PC-3 (cell line): Measurements from ENCODE around the gene CLMN. TPM values are rescaled to one million over a fixed set of nuclear protein-coding genes. Genes with fewer than 3 reads are reported as not detected.

Experiments
- ATAC-seq: fragments of 200-7000 bp; cut with Tn5 transposase; 2 replicates; pipeline ENCODE4 v1.9.1; 2020; ENCODE audit warnings: mild to moderate bottlenecking, moderate library complexity
- BruUV-seq: library from RNA; stranded (reverse); fragments of 400-500 nt; replicated peaks from 2 replicates; lab custom pipeline; 2021; lab: Mats Ljungman, UMichigan
- CTCF ChIA-PET: fragments of 300-600 bp; sonication (Branson Sonifier 250); formaldehyde crosslinking; loops from one replicate; lab custom pipeline; 2022; ENCODE audit warnings: antibody characterized with exemption; lab: Charles Lee
- POLR2A ChIA-PET: fragments of 300-600 bp; sonication (Branson Sonifier 250); formaldehyde crosslinking; loops from one replicate; lab custom pipeline; 2022; ENCODE audit warnings: antibody characterized with exemption; ENCODE audit not compliant: unreplicated experiment; lab: Charles Lee
- DNase-seq: peaks from one replicate; pipeline ENCODE4 v3.0.0-alpha.2; 2015
- H2AFZ ChIP-seq: fragments of 300-600 bp; sonication (generic); 2 replicates; pipeline ENCODE4 v1.6.0; 2016; ENCODE audit warnings: antibody characterized with exemption, low read length
- H3F3A ChIP-seq: fragments of 300-600 bp; sonication (generic); one replicate; pipeline ENCODE4 v1.6.0; 2017; ENCODE audit warnings: antibody characterized with exemption, low read length, control low read depth, mild to moderate bottlenecking; ENCODE audit not compliant: unreplicated experiment
- H3K27ac ChIP-seq: fragments of 300-600 bp; sonication (generic); 2 replicates; pipeline ENCODE4 v1.5.1; 2016; ENCODE audit warnings: mild to moderate bottlenecking, low read length
- H3K27me3 ChIP-seq: fragments of 300-600 bp; sonication (generic); 2 replicates; pipeline ENCODE4 v1.6.1; 2016; ENCODE audit warnings: low read length, mixed read lengths
- H3K36me3 ChIP-seq: fragments of 300-600 bp; sonication (generic); 2 replicates; pipeline ENCODE4 v1.6.1; 2016; ENCODE audit warnings: low read depth, mixed run types, low read length, mixed read lengths
- H3K4me1 ChIP-seq: fragments of 300-600 bp; sonication (generic); 2 replicates; pipeline ENCODE4 v1.5.1; 2016; ENCODE audit warnings: low read length; ENCODE audit not compliant: insufficient read depth
- H3K4me2 ChIP-seq: fragments of 300-600 bp; sonication (generic); 2 replicates; pipeline ENCODE4 v1.6.0; 2016; ENCODE audit warnings: low read length
- H3K4me3 ChIP-seq: fragments of 300-600 bp; sonication (generic); 2 replicates; pipeline ENCODE4 v1.5.1; 2016; ENCODE audit warnings: mild to moderate bottlenecking, low read length, mixed read lengths
- H3K79me2 ChIP-seq: fragments of 300-600 bp; sonication (generic); 2 replicates; pipeline ENCODE4 v1.6.1; 2017; ENCODE audit warnings: low read length, mixed read lengths
- H3K9ac ChIP-seq: fragments of 300-600 bp; sonication (generic); 2 replicates; pipeline ENCODE4 v1.6.0; 2016; ENCODE audit warnings: mild to moderate bottlenecking, low read length
- H3K9me2 ChIP-seq: fragments of 300-600 bp; sonication (generic); replicated peaks from 2 replicates; pipeline ENCODE4 v1.6.1; 2016; ENCODE audit warnings: mixed run types, low read length, mixed read lengths
- H3K9me3 ChIP-seq: fragments of 300-600 bp; sonication (generic); 2 replicates; pipeline ENCODE4 v1.6.1; 2016; ENCODE audit warnings: low read length, mixed read lengths
- H4K20me1 ChIP-seq: fragments of 300-600 bp; sonication (generic); 2 replicates; pipeline ENCODE4 v1.6.1; 2016; ENCODE audit warnings: low read length, mixed read lengths
- CTCF ChIP-seq: fragments of 300-600 bp; sonication (generic); conservative IDR thresholded peaks from 2 replicates; pipeline ENCODE4 v1.5.1; 2017; ENCODE audit warnings: antibody characterized with exemption, low read depth, mild to moderate bottlenecking, low read length
- EZH2 ChIP-seq: fragments of 300-600 bp; sonication (generic); IDR thresholded peaks from one replicate; pipeline ENCODE4 v1.6.1; 2017; ENCODE audit warnings: antibody characterized with exemption, mild to moderate bottlenecking, low read length; ENCODE audit not compliant: unreplicated experiment
- EZH2phosphoT487 ChIP-seq: fragments of 300-600 bp; sonication (generic); IDR thresholded peaks from 2 replicates; pipeline ENCODE4 v1.6.1; 2018; ENCODE audit warnings: mild to moderate bottlenecking, antibody characterized with exemption, low read length, borderline replicate concordance
- intact Hi-C: fragments of 100-400 bp; cut with micrococcal nuclease; formaldehyde crosslinking; loops from 2 replicates; pipeline ENCODE4 v1.9.0; 2023
- total RNA-seq: library from RNA; depleted of rRNA; stranded (reverse); fragments of >200 nt; gene quantifications from 2 replicates; pipeline ENCODE4 v1.2.3, GENCODE V29; 2014

CLMN gene
- total RNA-seq, 1 experiment from 2014 or later: 3.5 TPM

- BruUV-seq: no TSS peak
- Histone ChIP-seq H4K20me1 (no peaks in the 10 kb centered on the region), H3K4me1 (no peaks in the 10 kb centered on the region), H3K4me3 (no peak overlapping the region), H3K79me2 (no peaks in the 10 kb centered on the region), H3K27ac (no peak overlapping the region), H3K9me3 (no peaks in the 10 kb centered on the region), H3K27me3 (no peaks in the 10 kb centered on the region), H3K4me2 (no peak overlapping the region), H3F3A (no peaks in the 10 kb centered on the region), H3K36me3 (no peaks in the 10 kb centered on the region), H2AFZ (no peak overlapping the region), H3K9me2 (no peaks in the 10 kb centered on the region), H3K9ac (no peak overlapping the region)
- CTCF ChIA-PET: no interaction called here
- intact Hi-C loops: no loop called here
- POLR2A ChIA-PET: no interaction called here
- DNase-seq: no peak
- TF ChIP-seq CTCF: no peak
- TF ChIP-seq EZH2phosphoT487: no peak
- no peak for TF ChIP-seq EZH2
- ATAC-seq: no peak
Measured at GRCh38 chr14:95301527-95302187, 18.1 kb downstream of the CLMN start.

GRCh38 chr14:95300697-95301526 is 18.8 kb downstream of the CLMN start:
- no peak overlapping the region for H2AFZ ChIP-seq

More at GRCh38 chr14:95300697-95301526, 18.8 kb downstream of the CLMN start:
- POLR2A ChIA-PET: no interaction called here
- Histone ChIP-seq H4K20me1 (no peaks in the 10 kb centered on the region), H3K9ac (no peak overlapping the region), H3K9me3 (no peaks in the 10 kb centered on the region), H3K79me2 (no peaks in the 10 kb centered on the region), H3K4me2 (no peak overlapping the region), H3F3A (no peaks in the 10 kb centered on the region), H3K36me3 (no peaks in the 10 kb centered on the region), H3K4me3 (no peak overlapping the region), H3K4me1 (no peaks in the 10 kb centered on the region), H3K9me2 (no peaks in the 10 kb centered on the region), H3K27ac (no peak overlapping the region), H3K27me3 (no peaks in the 10 kb centered on the region)
- CTCF ChIA-PET: no interaction called here
- no peak for ATAC-seq
- intact Hi-C loops: no loop called here
- no peak for DNase-seq
- no TSS peak for BruUV-seq
- TF ChIP-seq CTCF: no peak
- TF ChIP-seq EZH2: no peak
- no peak for TF ChIP-seq EZH2phosphoT487
